Mesenchymal stem cell (in vitro differentiated cells and primary cell): ENCODE results near the gene PNN.
"Not testable (repeated sequence)": the region's sequence is repeated elsewhere in the genome, so short reads cannot be mapped to it uniquely, and the experiment has no call there.

Experiments used
- DNase-seq: peaks from one replicate; pipeline ENCODE4 v3.0.0-alpha.2; 2013
- H2AFZ ChIP-seq: one replicate; pipeline ENCODE4 v1.6.1; 2013; ENCODE audit warnings: low read depth, mild to moderate bottlenecking, control low read depth, inconsistent platforms, low read length, moderate library complexity
- H2AK5ac ChIP-seq: 2 replicates; pipeline ENCODE4 v1.6.1; 2013; ENCODE audit warnings: low read length, moderate library complexity, mild to moderate bottlenecking, inconsistent platforms; ENCODE audit not compliant: severe bottlenecking
- H2BK120ac ChIP-seq: one replicate; pipeline ENCODE4 v1.6.1; 2013; ENCODE audit warnings: low read depth, mild to moderate bottlenecking, inconsistent platforms, low read length, moderate library complexity
- H2BK12ac ChIP-seq, 2 experiments: one replicate each; pipeline ENCODE4 v1.6.1; 2013; ENCODE audit warnings: inconsistent platforms in 2 of 2, low read length in 2 of 2, mild to moderate bottlenecking in 2 of 2, moderate library complexity in 2 of 2, control low read depth in 1 of 2
- H2BK15ac ChIP-seq: one replicate; pipeline ENCODE4 v1.6.1; 2013; ENCODE audit warnings: mild to moderate bottlenecking, low read depth, inconsistent platforms; ENCODE audit not compliant: poor library complexity, severe bottlenecking
- H2BK5ac ChIP-seq: 2 replicates; pipeline ENCODE4 v1.6.1; 2013; ENCODE audit warnings: low read depth, mild to moderate bottlenecking, low read length, control low read depth, inconsistent platforms; ENCODE audit not compliant: poor library complexity, severe bottlenecking
- H3K14ac ChIP-seq, 2 experiments: one replicate each; pipeline ENCODE4 v1.6.1; 2013; ENCODE audit warnings: inconsistent platforms in 2 of 2, low read length in 2 of 2, control low read depth in 1 of 2, mild to moderate bottlenecking in 1 of 2, moderate library complexity in 1 of 2
- H3K18ac ChIP-seq, 2 experiments: one replicate each; pipeline ENCODE4 v1.6.1; 2013; ENCODE audit warnings: inconsistent platforms in 2 of 2, low read length in 2 of 2, control low read depth in 1 of 2, low read depth in 1 of 2, mild to moderate bottlenecking in 1 of 2
- H3K23ac ChIP-seq, 2 experiments: one replicate each; pipeline ENCODE4 v1.6.1; 2013; ENCODE audit warnings: inconsistent platforms in 2 of 2, low read length in 2 of 2, mild to moderate bottlenecking in 2 of 2, moderate library complexity in 2 of 2, control low read depth in 1 of 2
- H3K27ac ChIP-seq: 2 replicates; pipeline ENCODE4 v1.5.1; 2013; ENCODE audit warnings: mild to moderate bottlenecking, moderate library complexity, low read length, control low read depth, inconsistent platforms; ENCODE audit not compliant: poor library complexity, severe bottlenecking
- H3K27me3 ChIP-seq, 2 experiments: 2 replicates each; pipeline versions ENCODE4 v1.6.1 to v1.7.0; 2013; ENCODE audit warnings: low read length in 2 of 2, mild to moderate bottlenecking in 2 of 2, moderate library complexity in 2 of 2, control low read depth in 1 of 2, inconsistent platforms in 1 of 2; ENCODE audit not compliant: control insufficient read depth in 1 of 2, insufficient read depth in 1 of 2
- H3K36me3 ChIP-seq, 2 experiments: 2 replicates each; pipeline versions ENCODE4 v1.6.1 to v1.7.0; 2013; ENCODE audit warnings: low read length in 2 of 2, control low read depth in 1 of 2, inconsistent platforms in 1 of 2, low read depth in 1 of 2, mild to moderate bottlenecking in 1 of 2; ENCODE audit not compliant: insufficient read depth in 2 of 2, control insufficient read depth in 1 of 2
- H3K4ac ChIP-seq, 2 experiments: one replicate each; pipeline ENCODE4 v1.6.1; 2013; ENCODE audit warnings: inconsistent platforms in 2 of 2, low read length in 2 of 2, mild to moderate bottlenecking in 2 of 2, moderate library complexity in 2 of 2, control low read depth in 1 of 2, low read depth in 1 of 2
- H3K4me1 ChIP-seq: 2 replicates; pipeline ENCODE4 v1.6.1; 2013; ENCODE audit warnings: low read depth, low read length, control low read depth; ENCODE audit not compliant: control insufficient read depth, insufficient read depth
- H3K4me2 ChIP-seq: 2 replicates; pipeline ENCODE4 v1.6.1; 2013; ENCODE audit warnings: low read length, mild to moderate bottlenecking, inconsistent platforms; ENCODE audit not compliant: poor library complexity, severe bottlenecking
- H3K4me3 ChIP-seq, 2 experiments: 2 replicates each; pipeline versions ENCODE4 v1.5.1 to v1.7.0; 2013; ENCODE audit warnings: low read length in 2 of 2, mild to moderate bottlenecking in 2 of 2, control low read depth in 1 of 2, low read depth in 1 of 2; ENCODE audit not compliant: insufficient read depth in 1 of 2
- H3K79me1 ChIP-seq: replicated peaks from 2 replicates; pipeline ENCODE4 v1.6.1; 2013; ENCODE audit warnings: mild to moderate bottlenecking, control low read depth, low read length, inconsistent platforms; ENCODE audit not compliant: poor library complexity, severe bottlenecking
- H3K9ac ChIP-seq: 2 replicates; pipeline ENCODE4 v1.7.0; 2013; ENCODE audit warnings: mild to moderate bottlenecking, low read length, moderate library complexity
- H3K9me3 ChIP-seq: 2 replicates; pipeline ENCODE4 v1.7.0; 2013; ENCODE audit warnings: mild to moderate bottlenecking, low read length; ENCODE audit not compliant: control insufficient read depth
- H4K8ac ChIP-seq: one replicate; pipeline ENCODE4 v1.6.1; 2013; ENCODE audit warnings: inconsistent platforms, mild to moderate bottlenecking, low read length, moderate library complexity
- H4K91ac ChIP-seq: one replicate; pipeline ENCODE4 v1.6.1; 2013; ENCODE audit warnings: mild to moderate bottlenecking, low read length, inconsistent platforms
- WGBS: methylation state at CpG from one replicate; pipeline ENCODE4 v1.1.7; 2013; ENCODE audit warnings: mixed read lengths; 5-methylcytosine and 5-hydroxymethylcytosine counted together

PNN gene

DNA sequence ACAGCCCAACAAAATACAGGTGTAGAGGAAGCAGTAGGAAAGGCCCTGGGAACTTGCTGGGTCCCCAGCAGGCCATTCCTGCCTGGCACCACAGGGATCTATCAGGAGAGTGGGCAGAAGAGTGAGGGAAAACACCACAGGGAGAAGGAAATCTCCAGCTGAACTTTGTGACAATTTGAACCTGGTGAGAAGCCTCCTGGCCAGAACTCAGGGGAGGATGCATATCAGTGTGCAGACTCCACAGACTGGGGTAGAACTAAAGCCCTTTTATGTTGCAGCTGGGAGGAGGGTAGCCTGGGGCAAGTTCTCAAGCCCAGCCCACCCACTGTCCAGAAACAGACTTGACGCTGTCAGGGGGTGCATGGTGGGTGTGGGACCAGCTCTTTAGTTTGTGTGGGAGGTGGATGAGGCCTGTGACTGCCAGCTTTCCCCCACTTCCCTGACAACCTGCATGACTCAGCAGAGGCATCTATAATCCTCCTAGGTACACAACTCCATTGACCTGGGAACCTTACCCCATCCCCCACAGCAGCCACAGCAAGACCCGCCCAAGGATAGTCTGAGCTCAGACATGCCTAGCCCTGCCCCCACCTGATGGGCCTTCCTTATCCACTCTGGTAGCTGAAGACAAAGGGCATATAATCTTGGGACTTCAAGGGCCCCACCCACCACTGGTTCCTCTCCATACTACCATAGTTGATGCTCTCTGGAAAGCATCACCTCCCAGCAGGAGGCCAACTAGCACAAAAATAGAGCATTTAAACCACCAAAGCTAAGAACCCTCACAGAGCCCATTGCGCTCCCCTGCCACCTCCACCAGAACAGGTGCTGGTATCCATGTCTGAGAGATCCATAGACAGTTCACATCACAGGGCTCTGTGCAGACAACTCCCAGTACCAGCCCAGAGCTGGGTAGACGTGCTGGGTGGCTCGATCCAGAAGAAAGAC is 28.9 kb downstream of the PNN start:
- Histone ChIP-seq H3K18ac (no peak overlapping the region), H3K4me3 (no peak overlapping the region), H3K27me3 (no peaks in the 10 kb centered on the region), H2BK12ac (no peak overlapping the region), H3K9ac (no peak overlapping the region), H2BK15ac (no peak overlapping the region), H2AK5ac (no peak overlapping the region), H3K79me1 (no peaks in the 10 kb centered on the region), H3K4ac (no peak overlapping the region), H3K4me2 (no peak overlapping the region), H3K14ac (no peak overlapping the region), H3K4me1 (peaks cover 2% of the 10 kb centered on the region), H3K36me3 (no peaks in the 10 kb centered on the region), H4K91ac (no peak overlapping the region), H2BK5ac (no peak overlapping the region), H3K23ac (no peak overlapping the region), H3K27ac (no peak overlapping the region), H2AFZ (no peak overlapping the region), H4K8ac (no peak overlapping the region), H3K9me3 (no peaks in the 10 kb centered on the region), H2BK120ac (no peak overlapping the region)
- no peak for DNase-seq
- WGBS = 89% methylated on average over 4 of the region's 5 CpGs

DNA sequence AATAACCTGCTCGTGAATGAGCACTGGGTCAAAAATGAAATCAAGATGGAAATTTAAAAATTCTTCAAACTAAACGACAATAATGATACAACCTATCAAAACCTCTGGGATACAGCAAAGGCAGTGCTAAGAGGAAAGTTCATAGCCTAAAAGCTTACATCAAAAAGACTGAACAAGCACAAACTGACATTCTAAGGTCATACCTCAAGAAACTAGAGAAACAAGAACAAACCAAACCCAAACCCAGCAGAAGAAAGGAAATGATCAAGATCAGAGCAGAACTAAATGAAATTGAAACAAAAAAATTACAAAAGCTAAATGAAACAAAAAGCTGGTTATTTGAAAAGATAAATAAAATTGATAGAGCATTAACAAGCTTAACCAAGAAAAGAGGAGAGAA is 32.4 kb downstream of the PNN start:
- H2AK5ac ChIP-seq, H2BK15ac ChIP-seq, H3K4me1 ChIP-seq, H3K9ac ChIP-seq, H3K4me3 ChIP-seq, H2BK120ac ChIP-seq, H4K91ac ChIP-seq, DNase-seq, H3K14ac ChIP-seq, H3K4ac ChIP-seq, H3K79me1 ChIP-seq, H4K8ac ChIP-seq, H3K27ac ChIP-seq, H3K36me3 ChIP-seq, H3K23ac ChIP-seq, H3K9me3 ChIP-seq, H2BK12ac ChIP-seq, H3K18ac ChIP-seq, H2AFZ ChIP-seq, H3K27me3 ChIP-seq, H3K4me2 ChIP-seq, H2BK5ac ChIP-seq: not testable (repeated sequence)
- 88% methylated on average over 2 of the region's 2 CpGs for WGBS

DNA sequence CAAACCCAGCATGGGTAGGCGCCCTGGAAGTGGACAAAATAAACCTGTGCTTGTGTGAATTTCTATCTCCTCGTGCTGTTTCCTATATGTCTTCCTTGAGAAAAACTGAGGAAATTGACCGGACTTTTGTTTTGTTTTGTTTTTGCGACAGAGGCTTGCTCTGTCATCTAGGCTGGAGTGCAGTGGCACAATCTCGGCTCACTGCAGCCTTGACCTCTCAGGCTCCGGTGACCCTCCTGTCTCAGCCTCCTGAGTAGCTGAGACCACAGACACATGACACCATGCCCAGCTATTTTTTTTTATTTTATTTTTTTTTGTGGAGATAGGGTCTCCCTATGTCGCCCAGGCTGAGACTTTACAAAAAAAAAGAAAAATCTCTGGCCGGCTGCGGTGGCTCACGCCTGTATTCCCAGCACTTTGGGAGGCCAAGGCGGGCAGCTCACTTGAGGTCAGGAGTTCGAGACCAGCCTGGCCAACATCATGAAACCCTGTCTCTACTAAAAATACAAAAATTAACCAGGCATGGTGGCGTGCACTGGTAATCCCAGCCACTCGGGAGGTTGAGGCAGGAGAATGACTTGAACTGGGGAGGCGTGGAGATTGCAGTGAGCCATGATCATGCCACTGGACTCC is 36.2 kb downstream of the PNN start:
- Histone ChIP-seq H3K4me3 (no peak overlapping the region), H3K9ac (no peak overlapping the region), H3K14ac (no peak overlapping the region), H2BK120ac (no peak overlapping the region), H3K18ac (no peak overlapping the region), H4K8ac (no peak overlapping the region), H3K27me3 (no peaks in the 10 kb centered on the region), H2BK12ac (no peak overlapping the region), H2AK5ac (no peak overlapping the region), H4K91ac (no peak overlapping the region), H2AFZ (no peak overlapping the region), H3K9me3 (no peaks in the 10 kb centered on the region), H2BK15ac (no peak overlapping the region), H3K4me1 (no peaks in the 10 kb centered on the region), H2BK5ac (no peak overlapping the region), H3K27ac (no peak overlapping the region), H3K4ac (no peak overlapping the region), H3K36me3 (no peaks in the 10 kb centered on the region), H3K4me2 (no peak overlapping the region), H3K23ac (no peak overlapping the region), H3K79me1 (no peaks in the 10 kb centered on the region)
- DNase-seq = no peak
- WGBS = 88% methylated on average over 15 of the region's 15 CpGs

DNA sequence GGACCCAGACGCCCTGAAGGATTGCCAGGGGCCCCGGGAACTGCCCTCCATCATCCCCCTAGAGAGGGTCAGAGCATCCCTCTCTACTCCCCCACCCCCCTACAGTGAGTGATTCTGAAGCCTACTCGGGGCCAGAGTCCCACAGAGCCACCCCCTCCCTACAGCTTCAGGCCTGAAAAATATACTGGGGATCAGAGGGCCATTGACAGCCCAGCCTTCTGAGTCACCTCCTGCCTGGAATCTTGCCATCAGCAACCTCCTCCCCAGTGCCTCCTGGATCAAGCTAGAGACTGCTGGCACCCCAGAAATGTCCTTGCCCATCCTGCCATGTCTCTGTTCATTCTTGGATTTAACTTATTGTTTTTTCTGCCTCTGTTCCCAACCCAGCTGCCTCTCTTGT is 37.0 kb downstream of the PNN start:
- no peak overlapping the region for H3K4me3 ChIP-seq
- no peaks in the 10 kb centered on the region for H3K9me3 ChIP-seq
- WGBS = 74% methylated on average over 3 of the region's 3 CpGs
- H3K27ac ChIP-seq = no peak overlapping the region
- H4K8ac ChIP-seq = no peak overlapping the region
- no peak overlapping the region for H2BK15ac ChIP-seq
- no peak overlapping the region for H2AFZ ChIP-seq
- no peak overlapping the region for H3K4me2 ChIP-seq
- no peak overlapping the region for H2AK5ac ChIP-seq
- H2BK120ac ChIP-seq = no peak overlapping the region
- H3K9ac ChIP-seq = no peak overlapping the region
- H3K4ac ChIP-seq = no peak overlapping the region
- no peak overlapping the region for H2BK12ac ChIP-seq
- H2BK5ac ChIP-seq = no peak overlapping the region
- no peak overlapping the region for H4K91ac ChIP-seq
- DNase-seq = no peak
- no peak overlapping the region for H3K18ac ChIP-seq
- H3K4me1 ChIP-seq = no peaks in the 10 kb centered on the region
- H3K36me3 ChIP-seq = no peaks in the 10 kb centered on the region
- no peaks in the 10 kb centered on the region for H3K79me1 ChIP-seq
- no peak overlapping the region for H3K23ac ChIP-seq
- H3K27me3 ChIP-seq = no peaks in the 10 kb centered on the region
- no peak overlapping the region for H3K14ac ChIP-seq
